HEK293T (cell line): Measurements from ENCODE around the gene ELMOD1.

Experiments used
- CTCF ChIA-PET: fragments of 350-600 bp; formaldehyde crosslinking; extraction: SDS; loops from one replicate; lab custom pipeline; 2021; ENCODE audit warnings: antibody characterized with exemption, inconsistent platforms; lab: Yijun Ruan, JAX
- POLR2A ChIA-PET: fragments of 350-600 bp; formaldehyde crosslinking; extraction: SDS; loops from one replicate; lab custom pipeline; 2020; ENCODE audit warnings: antibody characterized with exemption, inconsistent platforms; lab: Yijun Ruan, JAX
- DNase-seq: peaks from one replicate; pipeline ENCODE4 v3.0.0; 2012; ENCODE audit warnings: mixed read lengths; ENCODE audit errors: extremely low spot score
- ARNT ChIP-seq: fragments of 450-650 bp; IDR thresholded peaks from 2 replicates; pipeline ENCODE4 v1.6.1; 2017; ENCODE audit warnings: mild to moderate bottlenecking
- BHLHE40 ChIP-seq: fragments of 450-650 bp; IDR thresholded peaks from 2 replicates; pipeline ENCODE4 v1.6.1; 2016; ENCODE audit warnings: mild to moderate bottlenecking, moderate library complexity, borderline replicate concordance
- CTBP1 ChIP-seq: fragments of 450-650 bp; IDR thresholded peaks from 2 replicates; pipeline ENCODE4 v1.6.1; 2016; ENCODE audit warnings: borderline replicate concordance
- ELF4 ChIP-seq: fragments of 450-650 bp; IDR thresholded peaks from 2 replicates; pipeline ENCODE4 v1.6.1; 2017; ENCODE audit warnings: antibody characterized with exemption
- FOXA1 ChIP-seq: fragments of 450-650 bp; IDR thresholded peaks from 2 replicates; pipeline ENCODE4 v1.6.1; 2016; ENCODE audit warnings: mild to moderate bottlenecking
- FOXK2 ChIP-seq: fragments of 450-650 bp; IDR thresholded peaks from 2 replicates; pipeline ENCODE4 v1.6.1; 2016; ENCODE audit warnings: mild to moderate bottlenecking
- FOXM1 ChIP-seq: fragments of 450-650 bp; IDR thresholded peaks from 2 replicates; pipeline ENCODE4 v1.6.1; 2017; ENCODE audit warnings: mild to moderate bottlenecking, borderline replicate concordance
- HDGF ChIP-seq: fragments of 450-650 bp; IDR thresholded peaks from 2 replicates; pipeline ENCODE4 v1.6.1; 2017; ENCODE audit warnings: antibody characterized with exemption, borderline replicate concordance
- L3MBTL2 ChIP-seq: fragments of 450-650 bp; conservative IDR thresholded peaks from 2 replicates; pipeline ENCODE4 v1.6.1; 2016; ENCODE audit warnings: mild to moderate bottlenecking
- LEF1 ChIP-seq: fragments of 450-650 bp; IDR thresholded peaks from 2 replicates; pipeline ENCODE4 v1.6.1; 2017; ENCODE audit warnings: mild to moderate bottlenecking, borderline replicate concordance
- NFRKB ChIP-seq: fragments of 450-650 bp; IDR thresholded peaks from 2 replicates; pipeline ENCODE4 v1.6.1; 2016; ENCODE audit warnings: mild to moderate bottlenecking, moderate library complexity
- SP1 ChIP-seq: fragments of 450-650 bp; IDR thresholded peaks from 2 replicates; pipeline ENCODE4 v1.6.1; 2017
- SUZ12 ChIP-seq: fragments of 450-650 bp; IDR thresholded peaks from 2 replicates; pipeline ENCODE4 v1.6.1; 2016; ENCODE audit warnings: mild to moderate bottlenecking
- TARDBP ChIP-seq: fragments of 450-650 bp; IDR thresholded peaks from 2 replicates; pipeline ENCODE4 v1.6.1; 2016
- ZNF384 ChIP-seq: fragments of 450-650 bp; IDR thresholded peaks from 2 replicates; pipeline ENCODE4 v1.6.1; 2016
- TF ChIP-seq, protein P1 (sequence below): fragments of 450-650 bp; IDR thresholded peaks from 2 replicates; pipeline ENCODE4 v1.6.1; 2016

The ELMOD1 gene

DNA sequence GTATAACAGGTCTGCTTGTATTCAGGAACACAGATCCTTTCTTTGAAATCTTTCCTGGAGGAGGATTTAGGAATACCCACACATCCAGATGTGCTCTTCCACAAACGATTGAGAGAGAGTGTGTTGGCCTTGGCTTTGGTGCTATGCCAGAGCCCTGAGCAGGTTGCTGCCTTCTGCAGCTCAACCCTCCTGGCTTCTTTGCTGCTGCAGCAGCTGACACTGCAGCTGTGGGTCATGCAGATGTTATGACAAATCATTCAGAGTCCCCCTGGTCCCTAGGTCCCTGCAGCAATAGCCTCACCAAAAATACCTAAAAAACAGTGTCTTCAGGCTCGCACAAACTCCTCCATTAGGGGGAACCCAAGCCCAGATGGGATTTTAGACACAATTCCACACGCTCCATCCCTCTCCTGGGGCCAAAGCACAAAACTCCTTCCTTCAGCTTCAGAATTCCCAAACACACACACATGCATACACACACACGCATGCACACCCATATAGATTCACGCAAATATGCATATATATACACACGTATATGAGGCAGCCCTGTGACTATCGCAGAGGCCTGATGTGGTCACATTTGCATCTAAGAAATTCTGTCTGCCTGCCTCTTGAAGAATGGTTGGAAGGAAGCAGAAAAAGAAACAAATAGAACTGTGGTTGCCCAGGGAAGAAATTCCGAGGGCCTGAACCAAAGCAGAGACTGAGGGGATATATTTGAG is 85.5 kb downstream of the ELMOD1 start:
- ChIA-PET POLR2A (no interaction called here), CTCF (no interaction called here)
- TF ChIP-seq FOXM1 (no peak), ELF4 (no peak), FOXA1 (no peak), SP1 (no peak), NFRKB (no peak), CTBP1 (no peak), TARDBP (no peak), BHLHE40 (no peak), HDGF (no peak), LEF1 (no peak), L3MBTL2 (no peak), SUZ12 (no peak)
- DNase-seq, result no peak

DNA sequence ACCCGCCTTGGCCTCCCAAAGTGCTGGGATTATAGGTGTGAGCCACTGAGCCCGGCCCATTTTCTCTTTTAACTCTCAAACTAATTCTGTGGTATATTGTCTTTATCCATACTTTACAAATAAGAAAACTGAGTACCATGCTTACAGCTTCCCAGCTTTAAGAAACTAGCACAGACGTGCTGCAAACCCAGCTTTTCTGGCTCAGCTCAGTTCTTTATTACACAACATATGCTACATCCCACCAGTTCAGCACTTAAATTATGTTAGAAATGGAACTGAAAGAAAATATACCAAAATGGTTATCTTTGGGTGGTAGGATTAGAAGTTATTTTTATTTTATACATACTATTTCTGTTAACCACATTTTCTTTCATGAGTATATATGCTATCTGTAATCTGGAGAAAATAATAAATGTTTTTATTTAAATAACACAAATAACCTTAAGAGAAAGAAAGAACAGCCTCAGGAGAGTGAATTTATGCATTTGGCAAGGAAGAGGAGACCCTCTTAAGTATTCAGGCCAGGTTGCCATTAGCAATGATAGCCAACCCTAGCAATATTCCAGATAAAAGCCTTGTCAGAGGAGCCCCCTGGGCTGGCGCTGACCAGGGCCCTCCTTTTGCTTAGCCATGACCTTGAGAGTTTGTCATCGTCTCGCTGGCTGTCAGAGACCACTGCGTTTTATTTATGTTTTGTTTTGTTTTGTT is 87.1 kb downstream of the ELMOD1 start:
- no peak for DNase-seq
- TF ChIP-seq LEF1 (no peak), ZNF384 (no peak), ARNT (no peak), L3MBTL2 (no peak)
- ChIA-PET CTCF (no interaction called here), POLR2A (no interaction called here)

DNA sequence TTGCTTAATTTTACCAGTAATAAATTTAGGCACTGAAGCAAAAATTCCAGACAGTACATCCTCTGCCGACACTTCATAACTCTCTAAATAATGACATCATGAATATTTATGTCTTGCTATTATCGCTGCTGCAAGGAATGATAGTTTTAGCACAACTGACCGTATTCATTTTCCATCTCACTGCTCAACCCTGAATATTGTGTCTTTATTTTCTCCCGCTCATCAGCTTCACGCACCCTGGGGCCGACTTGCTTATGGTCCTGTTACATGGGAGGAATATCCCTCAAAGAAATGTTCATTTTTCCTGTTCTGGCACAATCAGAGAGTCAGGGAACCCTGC is 87.7 kb downstream of the ELMOD1 start:
- no peak for TF ChIP-seq LEF1
- no peak for TF ChIP-seq ARNT
- TF ChIP-seq FOXM1, result no peak
- no peak for TF ChIP-seq SP1
- TF ChIP-seq NFRKB, result no peak
- no peak for TF ChIP-seq L3MBTL2
- no peak for TF ChIP-seq ZNF384
- no peak for DNase-seq
- ChIA-PET POLR2A (no interaction called here), CTCF (no interaction called here)

DNA sequence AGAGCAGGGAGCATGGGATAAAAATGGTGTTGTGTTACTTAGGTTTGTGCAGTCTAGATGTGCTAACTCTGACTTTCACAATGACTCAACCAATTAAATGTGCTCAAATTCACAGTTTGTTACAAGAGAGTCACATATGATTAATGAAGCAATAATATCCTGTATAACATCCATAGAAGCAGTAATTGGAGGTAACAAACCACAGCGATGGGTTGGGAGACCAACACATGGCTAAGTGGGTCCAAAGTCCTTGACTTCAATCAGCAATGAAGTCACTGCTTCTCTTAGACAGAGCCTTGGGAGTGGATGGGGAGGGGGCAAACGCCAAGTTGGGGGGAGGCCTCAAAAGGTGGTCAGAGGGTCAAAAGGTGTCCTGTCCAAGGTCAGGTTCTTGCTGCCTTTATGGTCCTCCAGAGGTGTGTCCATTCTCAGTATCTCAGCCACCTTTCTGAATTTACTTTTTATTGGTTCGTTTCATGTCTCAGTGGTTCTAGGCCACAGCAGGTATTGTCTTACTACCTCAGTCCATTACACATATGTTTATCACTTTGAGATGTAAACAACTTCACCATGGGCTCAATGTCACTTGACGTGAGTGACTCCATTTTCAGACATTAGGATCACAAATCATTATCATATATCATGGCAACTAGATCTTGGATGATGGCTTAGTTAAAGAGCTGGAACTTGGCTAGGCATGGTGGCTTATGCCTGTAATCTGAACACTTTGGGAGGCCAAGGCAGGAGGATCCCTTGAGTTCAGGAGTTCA is 88.5 kb downstream of the ELMOD1 start:
- TF ChIP-seq HDGF (no peak), LEF1 (no peak), CTBP1 (no peak), NFRKB (no peak), ARNT (no peak), ELF4 (no peak), SUZ12 (no peak), FOXK2 (no peak), FOXM1 (no peak), SP1 (no peak)
- TF ChIP-seq, protein P1, sequence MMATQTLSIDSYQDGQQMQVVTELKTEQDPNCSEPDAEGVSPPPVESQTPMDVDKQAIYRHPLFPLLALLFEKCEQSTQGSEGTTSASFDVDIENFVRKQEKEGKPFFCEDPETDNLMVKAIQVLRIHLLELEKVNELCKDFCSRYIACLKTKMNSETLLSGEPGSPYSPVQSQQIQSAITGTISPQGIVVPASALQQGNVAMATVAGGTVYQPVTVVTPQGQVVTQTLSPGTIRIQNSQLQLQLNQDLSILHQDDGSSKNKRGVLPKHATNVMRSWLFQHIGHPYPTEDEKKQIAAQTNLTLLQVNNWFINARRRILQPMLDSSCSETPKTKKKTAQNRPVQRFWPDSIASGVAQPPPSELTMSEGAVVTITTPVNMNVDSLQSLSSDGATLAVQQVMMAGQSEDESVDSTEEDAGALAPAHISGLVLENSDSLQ, result no peak
- POLR2A ChIA-PET, result no interaction called here
- no peak for DNase-seq
- CTCF ChIA-PET, result interaction anchor here (0.6 kb wide), 1 partner anchor 9 kb away, joined by 3 read pairs; no protein-coding TSS in a partner anchor

DNA sequence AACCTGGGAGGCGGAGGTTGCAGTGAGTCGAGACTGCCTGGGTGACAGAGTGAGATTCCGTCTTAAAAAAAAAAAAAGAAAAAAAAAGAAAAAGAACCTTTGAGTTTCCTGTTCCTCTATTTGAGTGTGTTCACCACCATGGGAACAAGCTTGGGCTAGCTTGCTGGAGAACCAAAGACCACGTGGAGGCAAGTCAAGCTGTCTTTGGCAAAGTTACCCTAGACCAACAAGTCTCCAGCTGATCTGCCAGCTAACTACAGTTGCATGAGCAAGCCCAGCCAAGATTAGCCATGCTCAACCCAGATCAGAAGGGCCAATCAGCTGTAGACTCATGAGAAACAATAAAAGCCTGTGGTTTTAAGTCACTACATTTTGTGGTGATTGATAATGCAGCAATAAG is 91.2 kb downstream of the ELMOD1 start:
- ChIA-PET POLR2A (no interaction called here), CTCF (no interaction called here)
- DNase-seq, result no peak
- TF ChIP-seq SP1 (no peak), L3MBTL2 (no peak), SUZ12 (no peak), ARNT (no peak), BHLHE40 (no peak), FOXA1 (no peak), TARDBP (no peak), CTBP1 (no peak), FOXM1 (no peak), ELF4 (no peak), ZNF384 (no peak), LEF1 (no peak), FOXK2 (no peak), NFRKB (no peak), HDGF (no peak)
- TF ChIP-seq, protein P1, result no peak

DNA sequence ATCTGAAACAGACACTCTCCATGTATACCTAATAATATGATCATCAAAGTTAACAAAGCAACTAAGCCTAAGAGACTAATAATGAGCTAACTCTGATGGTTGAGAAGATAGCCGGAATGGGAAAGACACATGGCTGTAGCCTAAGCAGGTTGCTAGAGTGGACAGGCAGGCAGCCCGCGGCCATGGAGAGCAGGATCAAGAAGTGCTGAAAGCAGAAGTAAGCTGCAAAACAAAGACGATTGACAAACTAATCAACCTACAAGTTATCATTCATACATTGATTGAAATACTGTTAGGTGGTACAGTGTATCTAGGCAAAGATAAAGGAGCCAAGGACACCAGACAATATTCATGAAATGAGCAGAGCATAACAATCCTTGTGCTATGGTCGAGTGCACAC is 91.6 kb downstream of the ELMOD1 start:
- ChIA-PET POLR2A (no interaction called here), CTCF (no interaction called here)
- TF ChIP-seq SUZ12 (no peak), BHLHE40 (no peak), ELF4 (no peak), HDGF (no peak), ZNF384 (no peak), SP1 (no peak)
- TF ChIP-seq, protein P1, result no peak
- no peak for DNase-seq
